Tibial artery (tissue), 4 donors: ENCODE data around the gene ASIC2.

ENCODE experiments used
- DNase-seq, 2 donors: peaks; one replicate each; pipeline ENCODE4 v3.0.0-alpha.2; 2019
- H3K27ac ChIP-seq, 2 donors: fragments of 200-600 bp; sonication (generic) in 1 of 2; 1 replicate in 1 of 2; 2 replicates in 1 of 2; pipeline ENCODE4 v1.5.1; 2018 to 2019; ENCODE audit warnings: mild to moderate bottlenecking in 1 of 2
- H3K27me3 ChIP-seq, 2 donors: fragments of 200-600 bp; sonication (generic) in 1 of 2; one replicate each; pipeline versions ENCODE4 v1.5.1 to v1.6.0; 2016 to 2019
- H3K36me3 ChIP-seq, 3 donors: fragments of 200-600 bp; sonication (generic) in 2 of 3; one replicate each; pipeline ENCODE4 v1.5.1; 2016 to 2019; ENCODE audit warnings: mild to moderate bottlenecking in 2 of 3
- H3K4me1 ChIP-seq, 4 donors: fragments of 200-600 bp; sonication (generic) in 2 of 4; 1 replicate in 3 of 4; 2 replicates in 1 of 4; pipeline ENCODE4 v1.5.1; 2016 to 2019
- H3K4me3 ChIP-seq, 2 donors: fragments of 200-600 bp; sonication (generic) in 1 of 2; 1 replicate in 1 of 2; 2 replicates in 1 of 2; pipeline ENCODE4 v1.5.1; 2018 to 2019; ENCODE audit warnings: mild to moderate bottlenecking in 2 of 2
- H3K9me3 ChIP-seq, 3 donors: fragments of 200-600 bp; sonication (generic) in 1 of 3; one replicate each; pipeline ENCODE4 v1.5.1; 2016 to 2019
- CTCF ChIP-seq, 2 experiments: fragments of 200-600 bp in 1 of 2; fragments of 450-650 bp in 1 of 2; IDR thresholded peaks; one replicate each; pipeline ENCODE4 v1.5.1; 2017 to 2019; ENCODE audit warnings: antibody characterized with exemption in 2 of 2, mild to moderate bottlenecking in 1 of 2, moderate library complexity in 1 of 2
- intact Hi-C: fragments of 100-400 bp; cut with DNase I; formaldehyde crosslinking; loops from one replicate; pipeline ENCODE4 v1.15.0; 2023; ENCODE audit warnings: low total_unique reads

ASIC2 gene

GRCh38 chr17:33124871-33125551, 168.1 kb downstream of the ASIC2 start:
- H3K4me3 ChIP-seq: no peak overlapping the region
- H3K36me3 ChIP-seq: no peaks in the 10 kb centered on the region
- H3K4me1 ChIP-seq: no peaks in the 10 kb centered on the region
- no peaks in the 10 kb centered on the region for H3K9me3 ChIP-seq
- no peak for TF ChIP-seq CTCF (IDR thresholded peaks at IDR 0.05)
- H3K27ac ChIP-seq: no peak overlapping the region
- peak in 1 of 2 donors; percentile 12 for DNase-seq
- intact Hi-C loops: no loop called here
- H3K27me3 ChIP-seq: peaks cover 0 to 28% of the 10 kb centered on the region in 2 donors

DNA sequence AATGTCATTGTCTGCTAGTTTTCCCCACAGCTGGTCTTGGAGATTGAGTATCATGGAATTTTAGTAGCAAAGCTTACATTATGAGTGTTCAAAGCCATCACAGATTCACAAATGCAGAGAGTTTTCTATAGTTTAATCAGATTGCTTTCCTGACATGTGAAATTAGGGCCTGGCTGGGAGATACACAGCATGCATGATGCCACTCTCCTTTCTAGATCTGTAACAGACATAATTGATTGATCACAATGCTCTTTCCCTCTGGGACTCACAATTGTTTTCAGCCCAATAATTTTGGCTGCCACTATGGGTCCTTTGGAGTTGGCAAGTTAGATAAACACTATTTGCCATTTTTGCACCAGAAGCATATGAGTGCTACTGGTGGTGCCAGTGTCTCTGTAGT, 168.9 kb downstream of the ASIC2 start:
- TF ChIP-seq CTCF (IDR thresholded peaks at IDR 0.05): no peak
- Histone ChIP-seq H3K27ac (no peak overlapping the region), H3K9me3 (no peaks in the 10 kb centered on the region), H3K36me3 (no peaks in the 10 kb centered on the region), H3K4me3 (no peak overlapping the region), H3K4me1 (no peaks in the 10 kb centered on the region), H3K27me3 (peaks cover 0 to 25% of the 10 kb centered on the region in 2 donors)
- intact Hi-C loops: no loop called here
- DNase-seq: no peak

DNA sequence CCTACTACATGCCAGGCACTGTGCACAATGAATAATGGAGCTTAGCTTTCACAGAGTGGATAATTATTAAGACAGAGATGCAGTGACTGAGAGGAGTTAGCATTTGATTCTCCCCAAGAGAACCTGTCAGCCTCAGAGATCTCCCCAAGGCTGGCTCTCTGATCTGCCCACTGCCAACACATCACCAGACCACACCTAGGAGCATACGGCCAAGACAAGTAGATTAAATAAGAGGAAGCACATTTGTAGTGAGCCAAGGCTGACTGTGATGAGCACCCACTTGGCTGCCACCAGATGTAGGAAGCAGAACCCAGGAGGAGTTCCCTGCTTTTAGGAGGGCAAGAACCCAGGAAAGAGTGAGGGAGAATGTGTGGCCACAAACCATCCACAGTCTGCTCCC, 171.3 kb downstream of the ASIC2 start:
- peaks cover 0 to 35% of the 10 kb centered on the region in 2 donors for H3K27me3 ChIP-seq
- no peaks in the 10 kb centered on the region for H3K36me3 ChIP-seq
- H3K4me1 ChIP-seq: no peaks in the 10 kb centered on the region
- H3K27ac ChIP-seq: no peak overlapping the region
- intact Hi-C loops: no loop called here
- no peak overlapping the region for H3K4me3 ChIP-seq
- no peaks in the 10 kb centered on the region for H3K9me3 ChIP-seq
- no peak for TF ChIP-seq CTCF (IDR thresholded peaks at IDR 0.05)
- DNase-seq: no peak

DNA sequence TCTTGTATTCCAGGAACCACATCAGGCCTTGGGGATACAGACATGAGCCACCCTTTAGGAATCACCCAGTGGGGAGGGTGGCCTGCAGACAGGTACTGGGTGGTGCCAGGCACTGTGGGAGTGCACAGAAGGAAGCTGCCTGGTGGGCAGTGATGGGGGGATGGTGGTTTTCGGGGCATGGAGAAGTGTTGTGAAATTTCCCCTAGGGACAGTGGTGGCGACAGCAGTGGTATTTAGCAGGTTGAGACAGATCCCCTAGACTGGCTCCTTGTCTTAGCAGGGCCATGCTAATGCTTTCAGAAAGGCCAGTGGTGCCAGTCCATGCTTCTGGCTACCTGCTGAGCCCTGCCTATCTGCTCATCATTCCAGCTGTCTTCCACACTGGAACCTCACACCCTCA, 171.8 kb downstream of the ASIC2 start:
- Histone ChIP-seq H3K27ac (no peak overlapping the region), H3K4me1 (no peaks in the 10 kb centered on the region), H3K27me3 (peaks cover 0 to 35% of the 10 kb centered on the region in 2 donors), H3K9me3 (no peaks in the 10 kb centered on the region), H3K4me3 (no peak overlapping the region), H3K36me3 (no peaks in the 10 kb centered on the region)
- TF ChIP-seq CTCF (IDR thresholded peaks at IDR 0.05): no peak
- DNase-seq: no peak
- intact Hi-C loops: no loop called here

DNA sequence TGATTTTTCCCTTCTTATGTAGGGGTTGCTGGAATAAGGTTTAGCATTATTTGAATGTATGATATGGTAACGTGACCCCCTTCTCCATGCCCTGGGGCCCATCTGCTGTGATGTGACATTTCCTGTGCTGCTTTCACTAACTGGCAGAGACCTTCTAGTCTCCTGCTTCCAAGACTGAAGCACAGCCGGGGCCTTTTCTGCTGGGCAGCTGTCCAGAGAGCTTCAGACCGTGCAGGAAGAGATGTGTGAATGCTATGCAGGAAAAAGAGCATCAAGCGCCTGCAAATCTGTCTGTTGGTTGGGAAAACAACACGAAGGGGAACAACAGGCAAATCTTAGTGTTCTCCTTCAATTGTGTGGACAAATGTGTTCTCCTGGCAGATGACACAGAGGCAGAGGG, 173.0 kb downstream of the ASIC2 start:
- no peak for TF ChIP-seq CTCF (IDR thresholded peaks at IDR 0.05)
- Histone ChIP-seq H3K27ac (no peak overlapping the region), H3K9me3 (no peaks in the 10 kb centered on the region), H3K4me1 (no peaks in the 10 kb centered on the region), H3K36me3 (no peaks in the 10 kb centered on the region), H3K27me3 (peaks cover 0 to 35% of the 10 kb centered on the region in 2 donors), H3K4me3 (no peak overlapping the region)
- intact Hi-C loops: no loop called here
- no peak for DNase-seq
